IPS-20b (cell line): Measurements from ENCODE around the gene PANX1.

Source experiments
- H3K27ac ChIP-seq: one replicate; pipeline ENCODE4 v1.5.1; 2013; ENCODE audit warnings: low read length
- H3K27me3 ChIP-seq: 2 replicates; pipeline ENCODE4 v1.6.1; 2013; ENCODE audit warnings: mild to moderate bottlenecking, low read length, inconsistent platforms; ENCODE audit not compliant: insufficient read depth
- H3K36me3 ChIP-seq: 2 replicates; pipeline ENCODE4 v1.6.1; 2013; ENCODE audit warnings: low read depth, mild to moderate bottlenecking, inconsistent platforms, low read length, moderate library complexity; ENCODE audit not compliant: insufficient read depth
- H3K4me1 ChIP-seq: 2 replicates; pipeline ENCODE4 v1.6.1; 2013; ENCODE audit warnings: mild to moderate bottlenecking, control low read depth, inconsistent platforms, low read length, moderate library complexity; ENCODE audit not compliant: insufficient read depth
- H3K4me3 ChIP-seq: 2 replicates; pipeline ENCODE4 v1.5.1; 2013; ENCODE audit warnings: mild to moderate bottlenecking, low read length, inconsistent platforms
- H3K9ac ChIP-seq: 2 replicates; pipeline ENCODE4 v1.6.1; 2013; ENCODE audit warnings: low read depth, mild to moderate bottlenecking, inconsistent platforms, low read length, moderate library complexity
- H3K9me3 ChIP-seq: 2 replicates; pipeline ENCODE4 v1.6.1; 2013; ENCODE audit warnings: mild to moderate bottlenecking, low read depth, low read length, inconsistent platforms; ENCODE audit not compliant: insufficient read depth

The PANX1 gene

DNA sequence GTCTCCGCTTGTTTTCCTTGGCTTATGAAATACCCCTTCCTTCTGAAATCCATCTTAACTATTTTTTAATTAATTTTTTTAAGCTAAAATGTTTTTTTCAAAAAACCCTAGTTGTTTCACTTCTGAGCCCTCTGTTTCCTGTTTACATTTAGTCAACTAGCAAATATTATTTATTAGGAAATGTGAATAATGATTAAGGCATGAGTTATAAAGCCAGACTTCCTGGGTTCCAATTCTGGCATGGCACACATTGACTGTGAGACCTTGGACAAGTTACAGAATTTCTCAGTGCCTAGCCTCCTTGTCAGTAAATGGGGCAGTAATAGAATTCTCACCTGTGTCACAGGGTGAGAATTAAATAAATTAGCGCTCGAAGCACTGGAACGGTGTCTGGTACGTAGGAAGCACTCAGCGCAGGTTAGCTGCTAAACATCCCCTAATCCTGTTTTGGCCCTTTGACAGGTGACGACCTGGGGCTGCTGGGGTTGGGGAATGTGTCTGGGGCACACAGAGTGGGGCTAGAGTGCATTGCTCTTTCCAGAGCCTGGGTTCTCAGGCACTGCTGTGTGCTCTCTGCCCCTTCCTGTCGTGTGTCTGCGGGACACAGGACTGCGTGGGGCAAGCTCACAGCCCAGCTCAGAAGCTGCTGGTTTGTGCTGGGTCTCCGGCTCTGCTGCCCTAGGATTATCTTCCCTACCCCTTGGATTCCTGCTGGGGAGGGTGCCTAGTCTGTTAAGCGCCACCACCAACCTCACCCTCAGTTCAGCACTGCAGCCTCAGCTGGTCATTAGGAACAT lies 13.1 kb downstream of the PANX1 start:
- Histone ChIP-seq H3K4me3 (no peak overlapping the region), H3K27ac (no peak overlapping the region), H3K9ac (no peak overlapping the region), H3K27me3 (no peaks in the 10 kb centered on the region), H3K36me3 (peaks cover 12% of the 10 kb centered on the region; the same call in 1 of the 2 replicates), H3K9me3 (no peaks in the 10 kb centered on the region), H3K4me1 (peaks cover 32% of the 10 kb centered on the region; the same call in 1 of the 2 replicates)

DNA sequence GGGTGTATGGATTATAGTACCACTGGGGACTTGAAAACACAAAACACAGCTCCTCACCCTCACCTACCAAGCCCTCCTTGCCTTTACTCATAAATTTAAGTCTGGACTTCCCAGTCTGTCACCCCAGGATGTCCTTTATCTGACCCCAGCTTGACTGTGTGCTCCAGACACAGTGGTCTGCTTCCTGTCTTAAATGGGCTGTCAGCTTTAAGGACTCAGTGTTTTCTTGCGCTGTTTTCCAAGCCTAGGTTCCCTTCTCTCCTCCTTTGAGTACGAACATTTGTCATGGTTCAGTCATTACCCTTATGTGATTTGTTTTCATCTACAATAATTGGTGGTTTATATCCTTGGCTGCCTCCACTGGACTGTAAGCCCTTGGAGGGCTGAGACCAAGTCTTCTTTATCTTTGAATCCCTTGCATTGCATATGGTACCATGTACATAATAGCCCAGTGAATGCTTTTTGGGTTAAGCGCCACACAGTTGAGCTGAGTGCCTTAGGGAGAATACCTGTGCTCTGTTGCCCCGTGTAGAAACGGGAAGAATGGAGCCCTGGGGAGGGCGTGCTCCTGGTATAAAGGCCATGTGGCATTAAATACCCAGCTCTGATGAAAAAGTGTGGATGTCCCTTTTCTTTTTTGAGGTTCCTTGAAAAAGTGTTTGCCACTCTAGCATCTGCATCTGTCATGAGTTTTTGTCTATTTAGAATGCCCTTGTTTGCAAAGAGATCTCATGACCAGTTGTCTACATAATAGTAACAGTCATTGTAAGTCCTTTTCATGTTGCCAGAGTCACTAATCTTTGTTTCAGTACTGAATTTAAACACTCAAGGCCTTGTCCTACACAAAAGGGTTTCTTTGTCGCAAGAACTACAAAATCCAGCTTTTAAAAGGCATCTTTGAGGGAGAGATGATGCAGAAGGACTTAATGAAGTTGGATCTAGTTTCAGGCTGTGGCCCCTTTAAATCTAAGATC lies 14.0 kb downstream of the PANX1 start:
- H3K36me3 ChIP-seq: peaks cover 12% of the 10 kb centered on the region; the same call in 1 of the 2 replicates
- no peaks in the 10 kb centered on the region for H3K9me3 ChIP-seq
- no peak overlapping the region for H3K9ac ChIP-seq
- H3K4me3 ChIP-seq: no peak overlapping the region
- H3K27ac ChIP-seq: no peak overlapping the region
- H3K4me1 ChIP-seq: peaks cover 32% of the 10 kb centered on the region; the same call in 1 of the 2 replicates
- no peaks in the 10 kb centered on the region for H3K27me3 ChIP-seq

DNA sequence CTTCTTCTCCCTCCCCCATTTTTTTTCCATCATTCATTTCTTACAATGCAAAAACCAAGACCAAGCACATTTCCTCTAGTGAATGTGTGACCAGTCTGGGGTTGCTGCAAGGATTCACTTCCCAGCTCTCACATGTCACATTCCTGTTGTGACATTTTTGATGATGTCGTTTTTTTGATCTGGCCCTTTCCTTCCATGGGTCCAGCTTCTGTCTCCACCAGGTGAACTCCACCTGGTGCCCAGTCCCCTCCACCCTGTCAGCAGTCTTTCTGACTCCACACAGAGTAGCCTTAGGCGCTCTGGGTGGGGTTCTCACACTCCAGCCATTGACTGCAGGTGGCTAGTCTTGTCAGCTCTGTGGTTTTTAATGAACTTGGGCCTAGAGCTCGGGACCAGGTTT lies 15.6 kb downstream of the PANX1 start:
- Histone ChIP-seq H3K4me3 (no peak overlapping the region), H3K27ac (no peak overlapping the region), H3K27me3 (no peaks in the 10 kb centered on the region), H3K36me3 (peaks cover 12% of the 10 kb centered on the region; the same call in 1 of the 2 replicates), H3K4me1 (peaks cover 29% of the 10 kb centered on the region; the same call in 1 of the 2 replicates), H3K9me3 (no peaks in the 10 kb centered on the region), H3K9ac (no peak overlapping the region)

DNA sequence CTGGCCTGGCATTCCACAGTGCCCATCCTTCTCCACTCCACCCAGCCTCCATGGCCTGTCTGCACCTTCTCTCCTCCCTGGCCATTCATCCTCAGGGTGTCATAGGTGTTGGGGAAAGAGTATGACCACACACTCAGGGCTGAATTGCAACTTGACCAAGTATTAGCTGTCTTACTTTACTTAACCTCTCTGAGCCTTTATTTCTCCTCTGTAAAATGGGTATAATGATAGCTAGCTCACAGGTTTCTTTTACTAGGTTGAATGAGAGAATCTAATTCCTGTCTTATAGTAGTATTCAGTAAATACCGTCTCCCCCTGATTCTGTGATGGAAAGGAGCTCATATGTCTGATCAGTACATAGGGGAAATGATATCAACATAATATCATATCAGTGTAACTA lies 16.0 kb downstream of the PANX1 start:
- Histone ChIP-seq H3K9ac (no peak overlapping the region), H3K9me3 (no peaks in the 10 kb centered on the region), H3K27ac (no peak overlapping the region), H3K4me3 (no peak overlapping the region), H3K4me1 (peaks cover 29% of the 10 kb centered on the region; the same call in 1 of the 2 replicates), H3K27me3 (no peaks in the 10 kb centered on the region), H3K36me3 (peaks cover 12% of the 10 kb centered on the region; the same call in 1 of the 2 replicates)

DNA sequence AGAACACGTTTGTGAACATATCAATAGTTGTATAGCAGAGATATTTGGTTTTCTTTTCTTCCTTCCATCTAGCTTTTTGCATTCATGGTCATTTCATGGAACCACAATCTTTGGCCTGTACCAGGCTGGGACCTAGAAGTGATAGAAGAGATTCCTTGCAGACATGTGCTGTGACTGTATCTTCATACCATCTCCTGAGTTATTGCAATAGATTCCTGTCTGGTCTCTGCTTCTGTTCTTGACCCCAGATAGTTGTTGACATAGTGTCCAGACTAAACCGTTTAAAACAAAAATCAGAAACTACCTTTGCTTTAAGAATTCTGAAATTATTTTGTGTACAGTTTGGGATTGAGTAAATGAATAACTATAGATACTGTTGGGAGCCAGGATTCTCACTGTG lies 16.8 kb downstream of the PANX1 start:
- no peak overlapping the region for H3K9ac ChIP-seq
- peaks cover 21% of the 10 kb centered on the region; the same call in 1 of the 2 replicates for H3K4me1 ChIP-seq
- H3K27ac ChIP-seq: no peak overlapping the region
- H3K4me3 ChIP-seq: no peak overlapping the region
- H3K36me3 ChIP-seq: peaks cover 12% of the 10 kb centered on the region; the same call in 1 of the 2 replicates
- no peaks in the 10 kb centered on the region for H3K27me3 ChIP-seq
- H3K9me3 ChIP-seq: no peaks in the 10 kb centered on the region

DNA sequence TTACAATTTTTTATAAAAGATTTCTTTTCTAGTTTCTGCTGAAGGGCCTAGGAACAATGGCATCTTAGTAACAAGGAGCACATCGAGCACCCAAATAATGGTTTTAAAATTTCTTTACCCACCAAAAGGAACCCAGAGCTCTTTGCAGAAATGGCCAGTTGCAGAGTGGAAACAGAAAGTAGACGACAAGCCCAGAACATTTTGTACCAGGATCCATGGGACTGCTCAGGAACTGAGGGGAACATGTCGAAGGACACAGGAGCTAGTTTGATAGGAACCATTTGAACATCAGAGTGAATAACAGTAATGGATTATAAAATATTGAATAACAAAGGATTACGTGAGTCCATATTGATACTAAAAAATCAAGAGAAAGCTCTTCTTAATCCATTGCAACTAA lies 17.3 kb downstream of the PANX1 start:
- Histone ChIP-seq H3K4me1 (peaks cover 23% of the 10 kb centered on the region), H3K4me3 (no peak overlapping the region), H3K27ac (no peak overlapping the region), H3K27me3 (no peaks in the 10 kb centered on the region), H3K9me3 (no peaks in the 10 kb centered on the region), H3K36me3 (peaks cover 12% of the 10 kb centered on the region; the same call in 1 of the 2 replicates), H3K9ac (no peak overlapping the region)

DNA sequence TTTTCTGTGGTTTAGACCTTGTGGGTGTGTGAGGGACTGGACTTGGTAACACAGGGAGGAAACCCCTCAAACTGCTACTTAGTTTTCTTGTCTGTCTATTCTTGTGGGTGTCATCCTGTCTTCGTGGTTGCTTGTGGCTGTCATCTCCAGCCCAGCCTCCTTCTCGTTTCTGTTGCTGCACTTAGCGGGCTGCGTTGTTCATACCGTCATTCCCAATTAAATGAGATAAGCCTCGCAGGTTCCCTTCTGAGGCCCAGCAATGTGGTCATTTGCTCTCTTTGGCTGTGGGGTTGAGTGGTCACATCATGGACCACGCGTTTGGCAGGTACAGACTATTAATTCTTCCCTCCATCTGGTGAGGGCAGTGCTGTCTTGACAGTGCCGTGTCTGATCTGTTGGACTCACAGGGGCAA lies 18.8 kb downstream of the PANX1 start:
- Histone ChIP-seq H3K9ac (no peak overlapping the region), H3K27ac (no peak overlapping the region), H3K9me3 (no peaks in the 10 kb centered on the region), H3K36me3 (peaks cover 12% of the 10 kb centered on the region; the same call in 1 of the 2 replicates), H3K4me1 (peaks cover 15% of the 10 kb centered on the region), H3K27me3 (no peaks in the 10 kb centered on the region), H3K4me3 (no peak overlapping the region)

DNA sequence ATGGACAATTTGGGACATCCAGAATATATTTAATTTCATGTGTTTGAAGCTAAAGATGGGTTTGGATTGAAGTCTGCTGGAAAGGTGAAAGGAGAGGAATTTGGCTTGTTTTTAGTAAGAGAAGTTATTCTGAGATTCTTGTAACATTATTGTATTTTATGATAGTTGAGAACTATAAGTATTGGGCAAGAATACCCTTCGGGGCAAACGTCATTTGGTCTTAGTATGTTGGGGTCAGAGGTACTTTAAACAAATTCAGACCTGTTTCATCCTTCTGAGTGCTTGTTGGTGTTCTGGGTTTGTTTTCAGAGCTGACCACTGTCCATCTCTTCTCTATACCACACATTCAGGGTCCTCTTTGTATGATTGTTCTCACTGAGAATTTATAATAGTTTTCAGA lies 19.5 kb downstream of the PANX1 start:
- Histone ChIP-seq H3K9ac (no peak overlapping the region), H3K27me3 (no peaks in the 10 kb centered on the region), H3K4me3 (no peak overlapping the region), H3K9me3 (no peaks in the 10 kb centered on the region), H3K27ac (no peak overlapping the region), H3K36me3 (peaks cover 16% of the 10 kb centered on the region; the same call in 1 of the 2 replicates), H3K4me1 (peaks cover 20% of the 10 kb centered on the region)

DNA sequence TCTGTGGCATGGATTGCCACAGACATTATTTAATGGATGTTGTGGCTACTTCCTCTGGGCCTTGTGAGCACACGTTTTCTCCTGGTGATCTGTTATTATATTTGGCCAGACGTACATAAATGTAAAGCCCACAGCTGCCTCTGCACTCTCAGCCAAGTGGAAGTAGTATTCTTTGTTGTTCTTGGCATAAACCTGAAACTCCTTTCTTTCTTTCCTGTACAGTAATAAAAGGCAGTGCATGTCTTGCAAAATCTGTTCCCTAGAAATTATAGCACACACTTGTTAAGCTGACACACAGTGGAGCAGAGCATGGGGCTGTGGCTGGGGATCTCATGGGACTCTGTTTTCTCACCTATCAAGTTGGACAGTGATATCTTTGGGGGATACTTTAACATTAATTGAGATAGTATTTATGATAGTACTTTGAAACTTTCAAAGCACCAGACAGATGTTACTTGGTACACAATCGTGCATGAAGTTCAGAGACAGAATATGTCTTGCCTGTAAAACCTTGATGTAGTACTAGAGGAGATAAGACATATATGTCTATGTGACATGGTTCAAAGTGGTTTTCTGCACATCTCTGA lies 20.9 kb downstream of the PANX1 start:
- H3K9me3 ChIP-seq: no peaks in the 10 kb centered on the region
- no peaks in the 10 kb centered on the region for H3K27me3 ChIP-seq
- peaks cover 29% of the 10 kb centered on the region for H3K36me3 ChIP-seq
- H3K27ac ChIP-seq: no peak overlapping the region
- H3K4me3 ChIP-seq: no peak overlapping the region
- peaks cover 24% of the 10 kb centered on the region for H3K4me1 ChIP-seq
- H3K9ac ChIP-seq: no peak overlapping the region

DNA sequence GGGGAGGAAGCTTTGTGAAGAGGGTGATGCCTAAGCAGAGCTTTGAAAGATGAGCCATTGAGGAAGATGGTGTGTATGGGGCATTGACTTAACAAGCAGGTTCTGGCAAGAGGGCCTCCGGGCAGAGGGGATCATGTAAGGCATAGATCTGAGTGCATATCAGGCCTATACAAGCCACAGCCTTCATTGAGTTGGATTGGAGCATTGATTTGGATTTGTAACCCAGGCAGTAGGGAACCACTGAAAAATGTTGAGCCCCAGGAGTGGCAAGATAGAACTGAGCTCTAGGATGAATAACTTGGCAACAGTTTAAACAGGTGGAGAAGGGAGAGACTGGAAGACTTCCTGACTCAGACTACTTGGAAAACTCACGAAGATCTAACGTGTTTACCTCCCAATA lies 21.4 kb downstream of the PANX1 start:
- Histone ChIP-seq H3K4me1 (peaks cover 24% of the 10 kb centered on the region), H3K36me3 (peaks cover 30% of the 10 kb centered on the region), H3K4me3 (no peak overlapping the region), H3K27me3 (no peaks in the 10 kb centered on the region), H3K27ac (no peak overlapping the region), H3K9me3 (no peaks in the 10 kb centered on the region), H3K9ac (no peak overlapping the region)
